GM12874 (cell line): ENCODE measurements around the gene PDXP.

ENCODE experiments used
- TF ChIP-seq, protein P1 (sequence below): IDR thresholded peaks from 2 replicates; pipeline ENCODE4 v1.5.1; 2011; ENCODE audit warnings: low read depth, mild to moderate bottlenecking, control low read depth, low read length, moderate library complexity; ENCODE audit not compliant: insufficient read depth

Gene PDXP

DNA sequence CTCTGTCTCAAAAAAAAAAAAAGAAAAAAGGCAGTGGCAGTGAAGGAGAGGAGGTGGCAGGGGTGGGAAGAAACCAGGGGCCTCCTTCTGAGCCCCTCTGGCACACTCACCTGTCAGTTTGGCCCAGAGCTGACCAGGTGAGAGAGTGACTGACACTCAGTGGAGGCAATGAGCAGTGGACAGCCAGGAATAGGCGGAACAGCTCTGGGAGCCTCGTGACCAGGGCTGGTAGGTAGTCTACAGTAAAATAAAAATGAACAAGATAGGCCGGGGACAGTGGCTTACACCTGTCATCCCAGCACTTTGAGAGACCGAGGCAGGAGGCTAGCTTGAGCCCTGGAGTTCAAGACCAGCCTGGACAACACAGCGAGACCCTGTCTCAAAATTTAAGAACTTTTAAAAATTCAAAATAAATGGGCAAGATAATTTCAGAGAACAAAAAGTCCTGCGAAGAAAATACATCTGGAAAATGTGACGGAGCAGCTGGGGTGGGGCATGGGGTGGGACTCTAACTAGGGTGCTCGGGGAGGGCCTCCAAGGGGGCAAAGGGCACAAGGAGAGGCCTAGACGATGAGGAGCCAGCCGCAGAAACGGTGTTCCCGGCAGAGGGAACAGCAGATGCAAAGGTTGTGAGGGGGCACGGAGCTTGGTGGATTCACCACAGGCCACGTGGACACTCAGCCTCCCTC, 3.8 kb upstream of the PDXP start:
- TF ChIP-seq, protein P1, sequence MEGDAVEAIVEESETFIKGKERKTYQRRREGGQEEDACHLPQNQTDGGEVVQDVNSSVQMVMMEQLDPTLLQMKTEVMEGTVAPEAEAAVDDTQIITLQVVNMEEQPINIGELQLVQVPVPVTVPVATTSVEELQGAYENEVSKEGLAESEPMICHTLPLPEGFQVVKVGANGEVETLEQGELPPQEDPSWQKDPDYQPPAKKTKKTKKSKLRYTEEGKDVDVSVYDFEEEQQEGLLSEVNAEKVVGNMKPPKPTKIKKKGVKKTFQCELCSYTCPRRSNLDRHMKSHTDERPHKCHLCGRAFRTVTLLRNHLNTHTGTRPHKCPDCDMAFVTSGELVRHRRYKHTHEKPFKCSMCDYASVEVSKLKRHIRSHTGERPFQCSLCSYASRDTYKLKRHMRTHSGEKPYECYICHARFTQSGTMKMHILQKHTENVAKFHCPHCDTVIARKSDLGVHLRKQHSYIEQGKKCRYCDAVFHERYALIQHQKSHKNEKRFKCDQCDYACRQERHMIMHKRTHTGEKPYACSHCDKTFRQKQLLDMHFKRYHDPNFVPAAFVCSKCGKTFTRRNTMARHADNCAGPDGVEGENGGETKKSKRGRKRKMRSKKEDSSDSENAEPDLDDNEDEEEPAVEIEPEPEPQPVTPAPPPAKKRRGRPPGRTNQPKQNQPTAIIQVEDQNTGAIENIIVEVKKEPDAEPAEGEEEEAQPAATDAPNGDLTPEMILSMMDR = no peak

DNA sequence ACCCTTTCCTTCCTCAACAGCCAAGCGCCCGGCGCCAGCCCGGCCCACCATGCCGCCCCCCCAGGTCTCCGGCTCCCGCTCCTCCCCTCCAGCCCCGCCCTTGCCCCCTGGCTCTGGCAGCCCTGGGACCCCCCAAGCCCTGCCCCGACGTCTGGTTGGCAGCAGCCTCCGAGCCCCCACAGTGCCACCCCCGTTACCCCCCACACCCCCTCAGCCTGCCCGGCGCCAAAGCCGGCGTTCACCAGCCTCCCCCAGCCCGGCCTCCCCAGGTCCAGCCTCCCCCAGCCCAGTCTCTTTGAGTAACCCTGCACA, 3.3 kb upstream of the PDXP start:
- TF ChIP-seq, protein P1 = no peak

- TF ChIP-seq, protein P1 = no peak
These were observed 862 bp upstream of the PDXP start for GRCh38 chr22:37657590-37658132.

DNA sequence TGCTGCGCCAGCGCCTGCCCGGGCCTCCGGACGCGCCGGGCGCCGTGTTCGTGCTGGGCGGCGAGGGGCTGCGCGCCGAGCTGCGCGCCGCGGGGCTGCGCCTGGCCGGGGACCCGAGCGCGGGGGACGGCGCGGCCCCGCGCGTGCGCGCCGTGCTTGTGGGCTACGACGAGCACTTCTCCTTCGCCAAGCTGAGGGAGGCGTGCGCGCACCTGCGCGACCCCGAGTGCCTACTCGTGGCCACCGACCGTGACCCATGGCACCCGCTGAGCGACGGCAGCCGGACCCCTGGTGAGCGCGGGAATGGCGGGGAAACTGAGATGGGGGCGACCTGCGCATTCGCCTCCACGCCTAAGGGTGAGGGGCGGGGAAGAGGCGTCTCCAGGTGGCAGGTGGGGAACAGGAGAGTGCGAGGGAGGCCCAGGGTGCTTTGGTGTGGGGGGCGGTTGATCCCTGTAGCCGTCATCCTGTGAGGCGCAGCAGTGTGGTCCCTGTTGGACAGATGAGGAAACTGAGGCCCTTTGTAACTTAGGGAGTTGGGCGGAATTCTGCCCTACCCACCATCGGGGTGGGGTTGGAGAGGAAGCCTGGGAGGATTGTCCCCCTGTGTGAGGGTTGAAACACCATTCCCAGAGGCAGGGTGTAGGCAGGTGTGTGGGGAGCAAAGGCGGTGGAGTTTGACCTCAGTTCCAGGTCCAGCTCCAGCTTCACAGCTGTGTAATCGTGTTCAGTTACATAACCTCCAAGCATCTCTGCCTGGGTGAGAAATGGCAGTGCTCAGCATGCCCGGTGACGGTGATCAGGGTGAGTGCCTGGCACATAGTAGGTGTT, 758 bp downstream of the PDXP start:
- TF ChIP-seq, protein P1 = no peak

GRCh38 chr22:37659897-37660708, 1.6 kb downstream of the PDXP start:
- TF ChIP-seq, protein P1 = no peak

- TF ChIP-seq, protein P1 = no peak
These were observed 2.2 kb downstream of the PDXP start for GRCh38 chr22:37660709-37661045.
